SH-SY5Y (cell line): ENCODE data around the gene SGMS2.

Source experiments
- GATA2 ChIP-seq: IDR thresholded peaks from 2 replicates; pipeline ENCODE4 v1.6.1; 2011; ENCODE audit warnings: mild to moderate bottlenecking, low read depth, low read length
- GATA3 ChIP-seq: IDR thresholded peaks from 2 replicates; pipeline ENCODE4 v1.6.1; 2011; ENCODE audit warnings: low read depth, mild to moderate bottlenecking, low read length, moderate library complexity

Gene SGMS2

GRCh38 chr4:107935246-107935645, 110.5 kb downstream of the SGMS2 start:
- TF ChIP-seq GATA2 (no peak), GATA3 (no peak)

- TF ChIP-seq GATA2 = no peak
- no peak for TF ChIP-seq GATA3
Measured at GRCh38 chr4:107937040-107937439, 112.3 kb downstream of the SGMS2 start.

DNA sequence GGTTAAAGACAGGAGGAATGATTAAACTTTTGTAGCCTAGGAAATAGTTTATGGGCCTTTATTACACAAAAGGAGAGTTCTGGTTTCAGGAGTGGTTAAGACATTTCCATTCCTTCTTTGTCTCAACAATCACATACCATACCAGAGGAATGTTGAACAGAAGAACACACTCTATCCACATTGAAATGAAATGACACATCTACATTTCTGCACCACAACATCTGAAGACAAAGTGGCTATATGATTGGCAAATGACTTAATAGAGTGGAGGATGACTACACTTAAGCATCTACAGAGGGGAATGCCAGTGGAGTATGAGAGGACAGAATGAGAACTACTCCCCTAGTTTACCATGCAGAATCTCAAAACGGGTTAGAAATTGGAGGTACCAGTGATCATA, 114.6 kb downstream of the SGMS2 start:
- TF ChIP-seq GATA2 (no peak), GATA3 (no peak)

- TF ChIP-seq GATA2 = no peak
- TF ChIP-seq GATA3 = no peak
Measured at GRCh38 chr4:107945809-107946208, 121.1 kb downstream of the SGMS2 start.

DNA sequence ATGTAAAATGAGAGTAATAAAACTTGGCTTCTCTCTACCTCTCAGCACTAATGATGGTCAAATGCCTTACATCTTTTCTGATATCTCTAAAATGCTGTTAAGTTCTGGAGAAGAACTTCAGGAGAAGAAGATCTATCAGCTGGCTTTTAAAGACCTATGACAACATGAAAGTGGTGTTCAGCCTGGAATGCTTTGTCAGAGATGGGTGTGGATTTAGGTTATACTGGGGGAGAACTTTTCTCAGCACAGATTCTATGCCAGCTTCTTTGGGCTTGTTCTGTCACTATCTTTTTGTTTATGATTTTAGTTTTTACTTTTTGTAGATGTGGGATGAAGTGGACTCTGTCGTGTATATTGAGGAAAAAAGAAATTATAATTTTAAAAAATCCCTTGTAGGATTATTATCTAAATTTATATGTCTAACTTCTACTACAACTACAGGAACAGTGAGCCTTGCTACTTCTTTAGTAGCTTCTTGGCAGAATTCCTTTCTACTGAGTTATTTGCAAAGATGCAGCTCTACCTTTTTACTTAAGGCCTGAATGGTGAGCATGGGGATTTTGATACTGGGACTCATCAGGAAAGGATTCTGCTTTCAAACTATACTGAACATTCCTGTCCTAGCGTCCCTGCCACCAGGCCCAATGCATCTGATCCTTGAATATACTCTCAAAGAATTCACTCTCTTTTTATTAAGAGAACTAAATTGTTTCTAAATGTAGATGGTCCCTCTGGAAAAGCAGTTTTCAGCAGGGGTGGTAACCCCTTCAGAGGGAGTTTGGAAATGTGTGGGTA, 126.2 kb downstream of the SGMS2 start:
- TF ChIP-seq GATA2 (no peak), GATA3 (no peak)

DNA sequence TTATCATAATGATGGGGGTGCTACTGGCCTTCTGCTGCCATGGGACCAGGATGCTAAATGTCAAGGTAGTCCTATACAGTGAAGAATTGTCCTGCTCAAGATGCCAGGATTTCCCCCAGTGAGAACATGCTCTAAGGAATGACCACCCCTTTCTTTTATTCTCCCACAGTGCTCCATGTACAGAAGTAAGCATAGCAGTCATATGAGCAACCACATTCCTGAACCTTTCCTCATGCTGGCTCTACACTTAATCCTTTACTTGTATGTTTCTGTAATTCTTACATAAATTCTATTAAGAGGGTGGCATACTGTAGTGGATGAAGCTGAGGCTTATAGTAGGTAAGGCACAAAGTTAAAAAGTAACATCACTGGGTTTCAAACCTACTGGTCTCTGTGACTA, 126.8 kb downstream of the SGMS2 start:
- TF ChIP-seq GATA3 (no peak), GATA2 (no peak)

GRCh38 chr4:107956011-107956410, 131.3 kb downstream of the SGMS2 start:
- TF ChIP-seq GATA2 (no peak), GATA3 (no peak)
